Measurements from ENCODE around the gene EPHA2. TPM values are rescaled to one million over a fixed set of nuclear protein-coding genes. Genes with fewer than 3 reads are reported as not detected.

Gene EPHA2
- total RNA-seq, 1 donor from 2014 or later, result 76.3 TPM

DNA sequence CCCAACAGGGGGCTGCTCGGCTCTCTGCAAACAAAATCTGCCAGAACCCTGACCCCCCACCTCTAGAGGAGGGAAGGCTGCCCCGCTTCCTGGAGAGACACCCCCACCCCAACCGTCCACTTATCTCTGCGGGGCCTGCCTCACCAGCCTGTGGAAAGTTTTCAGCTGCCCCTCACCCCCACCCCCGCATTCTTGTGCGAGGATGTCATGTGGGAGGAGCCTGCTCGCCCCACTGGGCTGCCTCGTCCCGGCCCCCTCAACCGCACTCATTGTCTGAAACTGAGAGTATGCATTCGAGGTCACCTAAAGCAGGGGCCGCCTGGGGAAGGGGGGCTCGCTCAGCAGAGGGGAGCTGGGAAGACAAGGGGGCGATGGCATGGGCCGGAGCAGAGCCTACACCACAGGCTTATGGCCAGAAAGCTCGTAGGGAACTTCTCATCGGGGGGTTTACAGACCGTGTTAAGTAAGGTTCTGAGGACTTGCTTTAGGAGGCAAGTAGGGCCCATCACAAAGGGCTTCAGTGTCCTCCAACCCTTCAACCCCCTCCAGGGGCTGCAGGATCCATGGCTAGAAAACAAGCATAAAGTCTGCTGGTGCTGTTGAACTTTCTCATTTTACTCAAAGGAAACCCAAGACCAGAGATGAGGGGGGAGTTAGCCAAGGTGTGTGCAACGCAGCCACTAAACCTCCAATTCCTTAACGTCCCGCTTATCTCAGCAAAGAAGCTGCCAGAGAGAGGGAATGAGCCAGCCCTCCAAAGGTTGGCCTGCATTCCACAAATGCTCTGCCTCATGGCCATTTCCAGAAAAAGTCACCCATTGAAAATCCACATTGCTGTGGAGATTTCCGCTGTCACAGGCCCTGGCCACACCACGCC is 9.4 kb downstream of the EPHA2 start:
- Mint-ChIP-seq H3K4me3 (peak overlapping the region; percentile 56), H3K36me3 (peaks cover 22% of the 10 kb centered on the region), H3K27ac (peak overlapping the region; percentile 100), H3K9me3 (no peaks in the 10 kb centered on the region), H3K27me3 (ENCODE audit: low read depth) (no peaks in the 10 kb centered on the region), H3K4me1 (peaks cover 61% of the 10 kb centered on the region)
- peak; percentile 87 to 93 for DNase-seq (ENCODE audit: low spot score in 2 of 2, unreplicated experiment in 2 of 2)
- TF ChIP-seq, protein P1, sequence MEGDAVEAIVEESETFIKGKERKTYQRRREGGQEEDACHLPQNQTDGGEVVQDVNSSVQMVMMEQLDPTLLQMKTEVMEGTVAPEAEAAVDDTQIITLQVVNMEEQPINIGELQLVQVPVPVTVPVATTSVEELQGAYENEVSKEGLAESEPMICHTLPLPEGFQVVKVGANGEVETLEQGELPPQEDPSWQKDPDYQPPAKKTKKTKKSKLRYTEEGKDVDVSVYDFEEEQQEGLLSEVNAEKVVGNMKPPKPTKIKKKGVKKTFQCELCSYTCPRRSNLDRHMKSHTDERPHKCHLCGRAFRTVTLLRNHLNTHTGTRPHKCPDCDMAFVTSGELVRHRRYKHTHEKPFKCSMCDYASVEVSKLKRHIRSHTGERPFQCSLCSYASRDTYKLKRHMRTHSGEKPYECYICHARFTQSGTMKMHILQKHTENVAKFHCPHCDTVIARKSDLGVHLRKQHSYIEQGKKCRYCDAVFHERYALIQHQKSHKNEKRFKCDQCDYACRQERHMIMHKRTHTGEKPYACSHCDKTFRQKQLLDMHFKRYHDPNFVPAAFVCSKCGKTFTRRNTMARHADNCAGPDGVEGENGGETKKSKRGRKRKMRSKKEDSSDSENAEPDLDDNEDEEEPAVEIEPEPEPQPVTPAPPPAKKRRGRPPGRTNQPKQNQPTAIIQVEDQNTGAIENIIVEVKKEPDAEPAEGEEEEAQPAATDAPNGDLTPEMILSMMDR (IDR thresholded peaks at IDR 0.05; ENCODE audit: unreplicated experiment), result no peak

DNA sequence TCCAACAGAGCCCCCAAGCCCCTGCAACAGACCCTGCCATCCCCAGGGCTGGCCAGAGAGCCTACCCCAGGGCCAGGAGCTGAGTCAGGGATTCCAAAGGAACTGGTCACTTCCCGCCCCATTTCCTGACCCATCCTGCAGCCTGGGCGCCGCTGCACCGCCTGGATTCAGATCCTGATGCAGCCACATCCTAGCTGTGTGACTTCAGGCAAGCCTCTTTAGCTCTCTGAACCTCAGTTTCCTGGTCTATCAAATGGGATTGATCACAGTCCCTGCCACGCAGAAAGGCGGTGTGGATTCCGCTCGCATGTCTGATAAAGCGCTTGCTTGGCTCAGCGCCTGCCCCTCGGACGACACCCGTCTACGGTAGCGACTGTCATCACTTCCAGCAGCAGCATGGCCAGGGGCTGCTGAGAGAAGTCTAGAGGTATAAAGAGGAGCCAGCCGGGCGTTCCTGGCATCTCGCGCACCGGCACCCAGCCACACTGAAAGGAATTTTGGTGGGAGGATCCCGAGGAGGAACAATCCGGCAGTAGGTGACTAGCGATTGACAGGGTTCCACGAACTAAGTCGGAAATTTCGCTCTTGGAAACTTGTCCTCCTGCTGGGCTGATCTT is 10.1 kb downstream of the EPHA2 start:
- H3K27me3 Mint-ChIP-seq (ENCODE audit: low read depth), result no peaks in the 10 kb centered on the region
- no peaks in the 10 kb centered on the region for H3K9me3 Mint-ChIP-seq
- peak overlapping the region; percentile 100 for H3K27ac Mint-ChIP-seq
- peak overlapping the region; percentile 56 for H3K4me3 Mint-ChIP-seq
- H3K4me1 Mint-ChIP-seq, result peaks cover 61% of the 10 kb centered on the region
- TF ChIP-seq, protein P1 (IDR thresholded peaks at IDR 0.05; ENCODE audit: unreplicated experiment), result no peak
- DNase-seq (ENCODE audit: low spot score in 2 of 2, unreplicated experiment in 2 of 2), result no peak
- peaks cover 24% of the 10 kb centered on the region for H3K36me3 Mint-ChIP-seq

DNA sequence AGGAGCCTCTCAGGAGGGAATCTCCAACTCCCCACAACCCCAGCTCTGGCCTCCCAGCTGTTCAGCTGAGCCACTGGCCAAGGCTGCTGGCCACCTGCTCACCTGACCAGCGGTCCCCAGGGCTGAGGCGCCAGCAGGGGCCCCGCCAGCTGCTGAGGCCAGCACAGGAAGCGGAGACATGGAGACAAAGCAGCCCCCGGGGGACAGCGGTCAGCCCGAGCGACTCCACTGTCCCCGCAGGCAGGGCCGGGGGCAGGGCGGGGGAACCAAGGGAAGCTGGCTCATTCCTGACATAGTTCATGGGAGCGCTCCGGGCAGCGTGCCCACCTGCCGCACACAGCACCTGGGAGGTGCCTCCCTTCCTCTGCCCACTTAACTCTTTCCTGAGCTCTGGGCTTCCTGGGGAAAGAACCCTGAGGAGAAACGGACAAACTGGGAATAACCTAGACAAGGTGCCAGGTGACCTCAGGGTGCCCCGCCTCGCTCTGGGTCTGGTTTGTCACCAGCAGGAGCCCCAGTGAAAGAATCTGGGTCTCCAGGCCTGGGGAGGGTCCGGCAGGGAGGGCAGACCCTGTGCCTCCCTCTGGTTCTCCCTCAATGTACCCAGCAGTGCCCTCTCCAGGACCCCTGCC is 10.7 kb downstream of the EPHA2 start:
- Mint-ChIP-seq H3K36me3 (peaks cover 25% of the 10 kb centered on the region), H3K27me3 (ENCODE audit: low read depth) (no peaks in the 10 kb centered on the region), H3K27ac (peak overlapping the region; percentile 100), H3K9me3 (no peaks in the 10 kb centered on the region), H3K4me3 (peak overlapping the region; percentile 56), H3K4me1 (peaks cover 61% of the 10 kb centered on the region)
- TF ChIP-seq, protein P1 (IDR thresholded peaks at IDR 0.05; ENCODE audit: unreplicated experiment), result no peak
- peak in 1 of 2 experiments; percentile 74 for DNase-seq (ENCODE audit: low spot score in 2 of 2, unreplicated experiment in 2 of 2)

DNA sequence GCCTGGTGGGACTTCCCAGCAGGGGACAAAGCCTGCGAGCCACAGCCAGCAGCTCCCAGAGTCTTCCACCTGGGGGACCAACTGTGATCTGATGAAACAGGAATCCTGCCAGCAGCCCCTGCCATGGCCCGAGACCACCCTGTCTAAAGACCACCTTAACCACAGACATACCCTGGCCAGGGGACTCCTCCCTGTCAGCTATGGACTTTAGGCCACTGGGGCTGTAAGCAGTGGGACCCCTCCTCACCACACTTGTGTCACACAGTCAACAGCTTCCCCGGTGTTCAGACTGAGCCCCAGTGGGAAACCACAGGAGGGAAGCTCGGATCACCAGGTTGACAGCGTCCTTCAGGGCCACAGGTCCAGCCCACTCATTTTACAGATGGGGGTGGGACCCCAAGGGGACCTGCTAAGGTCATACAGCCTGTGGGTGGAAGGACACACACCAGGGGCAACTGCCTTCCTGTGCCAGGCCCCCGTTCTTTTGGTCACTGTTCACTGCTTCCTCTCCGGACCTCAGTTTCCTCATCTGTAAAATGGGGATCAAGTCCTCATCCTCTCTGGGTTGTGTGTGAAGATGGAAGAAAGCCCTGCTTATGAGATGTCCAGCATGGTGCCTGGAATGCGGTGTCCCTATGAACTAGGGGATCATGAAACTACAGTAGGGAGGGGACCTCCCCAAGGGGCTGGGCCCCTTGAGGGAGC is 11.4 kb downstream of the EPHA2 start:
- peak overlapping the region; percentile 41 for H3K4me3 Mint-ChIP-seq
- peak overlapping the region; percentile 100 for H3K27ac Mint-ChIP-seq

More for the DNA sequence above, 11.4 kb downstream of the EPHA2 start:
- Mint-ChIP-seq H3K36me3 (peaks cover 25% of the 10 kb centered on the region), H3K27me3 (ENCODE audit: low read depth) (no peaks in the 10 kb centered on the region), H3K9me3 (no peaks in the 10 kb centered on the region), H3K4me1 (peaks cover 68% of the 10 kb centered on the region)
- TF ChIP-seq, protein P1 (IDR thresholded peaks at IDR 0.05; ENCODE audit: unreplicated experiment), result no peak
- no peak for DNase-seq (ENCODE audit: low spot score in 2 of 2, unreplicated experiment in 2 of 2)
